UCSD-AML1 (cell line): ENCODE data around the gene DEDD.

Experiments used
- DNase-seq: peaks from one replicate; lab custom pipeline; 2025; ENCODE audit not compliant: unreplicated experiment; lab: John Stamatoyannopoulos, UW

Gene DEDD

GRCh38 chr1:161163793-161164192, 31.3 kb upstream of the DEDD start:
- DNase-seq = no peak

- no peak for DNase-seq
Observed at GRCh38 chr1:161162806-161163205, 30.3 kb upstream of the DEDD start.

GRCh38 chr1:161162052-161162451, 29.6 kb upstream of the DEDD start:
- DNase-seq = no peak

GRCh38 chr1:161161652-161162051, 29.2 kb upstream of the DEDD start:
- no peak for DNase-seq

GRCh38 chr1:161160671-161161145, 28.2 kb upstream of the DEDD start:
- DNase-seq = no peak

GRCh38 chr1:161159913-161160243, 27.4 kb upstream of the DEDD start:
- DNase-seq = no peak

GRCh38 chr1:161159087-161159912, 26.8 kb upstream of the DEDD start, which contains the start of gene USP21:
USP21 (plus strand) TSS chr1:161159500; CDS start chr1:161160641, 1,141 bp downstream.
- DNase-seq = peak; percentile 90

GRCh38 chr1:161158316-161159010, 26.0 kb upstream of the DEDD start:
- DNase-seq = no peak

GRCh38 chr1:161157867-161158266, 25.4 kb upstream of the DEDD start:
- DNase-seq = no peak

- DNase-seq = peak; percentile 82
Observed at GRCh38 chr1:161153682-161154337, 21.3 kb upstream of the DEDD start, which contains the start of gene UFC1. UFC1 (plus strand) TSS chr1:161153978; CDS start chr1:161153998, 20 bp downstream.

GRCh38 chr1:161153176-161153575, 20.7 kb upstream of the DEDD start:
- DNase-seq = no peak

- DNase-seq = no peak
Observed at GRCh38 chr1:161145832-161146231, 13.4 kb upstream of the DEDD start.

GRCh38 chr1:161140755-161141400, 8.4 kb upstream of the DEDD start:
- DNase-seq = no peak

- DNase-seq = no peak
Observed at GRCh38 chr1:161139766-161140165, 7.3 kb upstream of the DEDD start.

GRCh38 chr1:161138431-161138830, 6.0 kb upstream of the DEDD start:
- no peak for DNase-seq

- no peak for DNase-seq
Observed at GRCh38 chr1:161137881-161138280, 5.4 kb upstream of the DEDD start.

- DNase-seq = no peak
Observed at GRCh38 chr1:161133220-161133740, 813 bp upstream of the DEDD start.

- no peak for DNase-seq
Observed at GRCh38 chr1:161131523-161132409, 701 bp downstream of the DEDD start.

- DNase-seq = no peak
Observed at GRCh38 chr1:161130266-161130665, 2.2 kb downstream of the DEDD start.
